NT2/D1 (cell line): ENCODE data around the gene DMD.

Experiments used
- SUZ12 ChIP-seq: IDR thresholded peaks from 2 replicates; pipeline ENCODE4 v1.6.1; 2011; ENCODE audit not compliant: insufficient read length, insufficient read depth; ENCODE audit errors: extremely low read depth
- YY1 ChIP-seq: IDR thresholded peaks from 2 replicates; pipeline ENCODE4 v1.6.1; 2011; ENCODE audit not compliant: insufficient read length, insufficient read depth
- ZNF274 ChIP-seq: IDR thresholded peaks from 2 replicates; pipeline ENCODE4 v1.6.1; 2011; ENCODE audit warnings: mild to moderate bottlenecking, low read depth, low read length

DNA sequence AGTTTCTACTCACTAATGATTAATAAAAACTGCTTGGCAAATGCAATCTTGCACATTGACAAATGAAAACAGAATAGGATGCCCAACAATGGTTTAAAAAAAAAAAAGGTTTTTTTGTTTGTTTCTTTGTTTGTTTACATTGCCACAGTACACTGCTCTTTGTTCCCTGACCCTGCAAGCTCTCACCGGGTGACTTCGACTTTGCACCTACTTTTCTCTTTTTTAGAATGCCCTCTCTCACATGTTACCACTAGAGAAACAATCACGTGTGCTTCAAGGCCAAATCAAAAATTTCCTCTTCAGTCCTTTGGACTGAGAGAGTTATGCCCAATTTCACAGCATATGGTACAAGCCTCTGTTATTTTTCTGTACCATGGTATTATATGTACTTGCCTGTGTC lies 101.5 kb downstream of the DMD start:
- TF ChIP-seq YY1 = no peak
- no peak for TF ChIP-seq ZNF274
- no peak for TF ChIP-seq SUZ12
